Activated naive CD4-positive, alpha-beta T cell treated with anti-CD3 and anti-CD28 coated beads for 36 hours (primary cell): Measurements from ENCODE around the gene LENG8. TPM values are rescaled to one million over a fixed set of nuclear protein-coding genes. Genes with fewer than 3 reads are reported as not detected.
"Not testable (repeated sequence)": the region's sequence is repeated elsewhere in the genome, so short reads cannot be mapped to it uniquely, and the experiment has no call there.

Source experiments
- CTCF ChIA-PET: fragments of 350-600 bp; sonication (Branson Sonifier 250); formaldehyde crosslinking; loops from one replicate; lab custom pipeline; 2021; ENCODE audit warnings: antibody characterized with exemption; lab: Charles Lee
- DNase-seq: peaks from one replicate; pipeline ENCODE4 v3.0.0-alpha.2; 2020
- H3K27ac Mint-ChIP-seq: one replicate; pipeline ENCODE4 v1.8.0; 2021; ENCODE audit warnings: mild to moderate bottlenecking, mixed read lengths
- H3K27me3 Mint-ChIP-seq: one replicate; pipeline ENCODE4 v1.8.0; 2021; ENCODE audit warnings: low read depth, mixed read lengths
- H3K36me3 Mint-ChIP-seq: one replicate; pipeline ENCODE4 v1.8.0; 2021; ENCODE audit warnings: low read depth, mixed read lengths
- H3K4me1 Mint-ChIP-seq: one replicate; pipeline ENCODE4 v1.8.0; 2021; ENCODE audit warnings: low read depth, mixed read lengths
- H3K4me3 Mint-ChIP-seq: one replicate; pipeline ENCODE4 v1.8.0; 2021; ENCODE audit warnings: mild to moderate bottlenecking, moderate library complexity, mixed read lengths
- H3K9me3 Mint-ChIP-seq: one replicate; pipeline ENCODE4 v1.8.0; 2021; ENCODE audit warnings: mixed read lengths
- intact Hi-C: fragments of 100-400 bp; cut with micrococcal nuclease; formaldehyde crosslinking; loops from one replicate; pipeline ENCODE4 v1.15.1; 2023
- total RNA-seq, 2 experiments: library from RNA; stranded (reverse); gene quantifications; one replicate each; pipeline ENCODE4 v1.2.3, GENCODE V29; 2021

LENG8 gene
- total RNA-seq, 2 experiments from 2014 or later = 171 to 175 TPM

DNA sequence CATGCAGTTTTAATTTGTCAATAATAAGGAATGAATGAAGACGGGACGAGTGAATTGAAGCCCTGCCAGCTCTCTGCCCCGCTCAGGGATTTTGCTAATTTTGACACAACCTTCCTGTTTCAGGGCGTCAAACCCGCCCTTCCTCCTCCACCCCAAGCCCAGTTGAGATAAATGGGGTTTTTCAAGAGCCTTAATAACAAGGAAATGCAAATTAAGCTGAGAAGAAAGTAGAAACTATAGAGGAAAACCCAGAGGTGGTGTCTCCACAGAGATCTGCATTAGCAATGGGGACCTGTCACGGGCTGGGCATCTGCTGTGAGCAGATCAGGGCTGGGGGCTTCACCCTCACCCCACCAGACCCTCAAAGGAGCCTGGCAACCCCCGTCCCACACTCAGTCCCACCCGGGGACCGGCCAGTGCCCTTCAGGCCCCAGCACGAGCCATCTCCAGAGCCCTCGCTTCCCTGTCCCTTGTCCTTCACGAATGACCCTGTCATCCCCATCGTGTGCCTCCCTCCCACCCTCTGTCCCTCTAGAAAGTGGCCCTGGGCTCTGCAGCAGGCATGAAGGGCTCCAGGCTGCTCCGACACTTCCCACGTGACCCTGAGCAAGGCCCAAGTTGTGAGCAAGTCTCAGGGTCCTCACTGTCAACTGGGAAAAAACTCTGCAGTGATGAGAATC lies 58.2 kb downstream of the LENG8 start:
- H3K4me3 Mint-ChIP-seq, H3K27me3 Mint-ChIP-seq, H3K9me3 Mint-ChIP-seq, H3K36me3 Mint-ChIP-seq, H3K27ac Mint-ChIP-seq, intact Hi-C loops, DNase-seq, CTCF ChIA-PET: not testable (repeated sequence)
- H3K4me1 Mint-ChIP-seq = peaks cover 23% of the 10 kb centered on the region

GRCh38 chr19:54507824-54508223 lies 58.8 kb downstream of the LENG8 start:
- CTCF ChIA-PET = no interaction called here
- no peak overlapping the region for H3K4me3 Mint-ChIP-seq
- peaks cover 5% of the 10 kb centered on the region for H3K27me3 Mint-ChIP-seq
- no peak for DNase-seq
- no peak overlapping the region for H3K27ac Mint-ChIP-seq
- peaks cover 17% of the 10 kb centered on the region for H3K4me1 Mint-ChIP-seq
- H3K9me3 Mint-ChIP-seq = no peaks in the 10 kb centered on the region
- intact Hi-C loops = no loop called here
- no peaks in the 10 kb centered on the region for H3K36me3 Mint-ChIP-seq

- DNase-seq, H3K27me3 Mint-ChIP-seq, H3K4me3 Mint-ChIP-seq, intact Hi-C loops, CTCF ChIA-PET, H3K36me3 Mint-ChIP-seq, H3K27ac Mint-ChIP-seq, H3K9me3 Mint-ChIP-seq: not testable (repeated sequence)
- peaks cover 16% of the 10 kb centered on the region for H3K4me1 Mint-ChIP-seq
Observed at GRCh38 chr19:54508487-54508886, 59.5 kb downstream of the LENG8 start.

DNA sequence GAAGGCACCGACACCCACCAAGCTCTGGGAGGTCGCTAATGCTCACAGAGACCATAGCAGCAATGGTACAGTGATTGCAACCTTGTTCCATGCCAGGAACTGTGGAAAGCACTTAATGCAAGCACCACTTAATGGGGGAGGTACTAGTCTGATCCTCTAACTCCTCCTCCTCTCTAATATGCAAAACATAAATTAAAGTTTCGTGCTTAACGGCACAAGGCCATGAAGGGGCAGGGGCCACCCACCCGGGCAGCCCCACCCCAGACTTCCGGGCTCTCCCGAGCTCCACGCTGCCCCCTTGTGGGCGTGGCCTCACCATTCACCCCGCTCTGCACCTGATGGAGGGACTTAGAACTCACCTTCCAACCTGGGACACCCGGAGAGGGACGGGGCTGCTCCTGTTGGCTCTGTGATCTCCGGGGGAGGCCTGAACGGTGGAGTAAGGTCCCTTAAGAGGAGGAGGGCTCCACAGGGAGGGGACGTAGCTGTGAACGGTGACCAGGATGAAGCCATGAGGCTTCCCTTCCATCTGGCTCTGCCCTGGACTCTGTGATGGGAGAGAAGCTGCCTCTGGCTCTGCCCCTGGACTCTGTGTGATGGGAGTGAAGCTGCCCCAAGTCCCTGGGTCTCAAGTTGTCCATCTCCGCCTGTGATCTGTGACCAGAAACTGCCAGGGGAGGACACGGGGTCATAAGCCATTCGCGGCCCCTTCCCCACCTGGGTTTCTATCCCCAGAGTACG lies 60.4 kb downstream of the LENG8 start:
- H3K36me3 Mint-ChIP-seq, H3K27me3 Mint-ChIP-seq, DNase-seq, H3K9me3 Mint-ChIP-seq, H3K27ac Mint-ChIP-seq, H3K4me3 Mint-ChIP-seq, intact Hi-C loops: not testable (repeated sequence)
- peaks cover 16% of the 10 kb centered on the region for H3K4me1 Mint-ChIP-seq
- CTCF ChIA-PET = interaction anchor here (0.5 kb wide), 1 partner anchor 28 kb away, joined by 3 read pairs; no protein-coding TSS in a partner anchor

Other genes with a start within 250 kb of the LENG8 start
- 1,000 to 10,000 TPM; 1,883 to 1,912 TPM for gene RPS9, start 248.3 kb upstream of the LENG8 start, total RNA-seq
- not detected for gene LILRB3, start 226.2 kb upstream of the LENG8 start, total RNA-seq
- not detected for gene LILRA6, start 206.4 kb upstream of the LENG8 start, total RNA-seq
- not detected for gene LILRB5, start 191.9 kb upstream of the LENG8 start, total RNA-seq
- not detected for gene LILRB2, start 168.1 kb upstream of the LENG8 start, total RNA-seq
- gene LILRA5, start 136.0 kb upstream of the LENG8 start, total RNA-seq = not detected
- not detected for gene LILRA4, start 110.0 kb upstream of the LENG8 start, total RNA-seq
- 1 to 10 TPM; 5.2 to 5.7 TPM for gene LAIR1, start 84.3 kb upstream of the LENG8 start, total RNA-seq
- not detected for gene TTYH1, start 33.7 kb upstream of the LENG8 start, total RNA-seq
- gene LENG9, start 14.6 kb downstream of the LENG8 start, total RNA-seq = 1 to 10 TPM; 5.7 to 7.1 TPM
- not detected for gene CDC42EP5, start 24.1 kb downstream of the LENG8 start, total RNA-seq
- gene LAIR2, start 53.6 kb downstream of the LENG8 start, total RNA-seq = under 1 TPM; 0.45 to 0.69 TPM
- not detected for gene LILRA2, start 124.6 kb downstream of the LENG8 start, total RNA-seq
- not detected for gene LILRA1, start 144.4 kb downstream of the LENG8 start, total RNA-seq
- under 1 TPM in 1 of 2 experiments, not detected in 1; 0.36 TPM for gene LILRB1, start 181.3 kb downstream of the LENG8 start, total RNA-seq
- not detected for gene LILRB4, start 213.8 kb downstream of the LENG8 start, total RNA-seq